ENCODE data around the gene EPS8L2.

DNA sequence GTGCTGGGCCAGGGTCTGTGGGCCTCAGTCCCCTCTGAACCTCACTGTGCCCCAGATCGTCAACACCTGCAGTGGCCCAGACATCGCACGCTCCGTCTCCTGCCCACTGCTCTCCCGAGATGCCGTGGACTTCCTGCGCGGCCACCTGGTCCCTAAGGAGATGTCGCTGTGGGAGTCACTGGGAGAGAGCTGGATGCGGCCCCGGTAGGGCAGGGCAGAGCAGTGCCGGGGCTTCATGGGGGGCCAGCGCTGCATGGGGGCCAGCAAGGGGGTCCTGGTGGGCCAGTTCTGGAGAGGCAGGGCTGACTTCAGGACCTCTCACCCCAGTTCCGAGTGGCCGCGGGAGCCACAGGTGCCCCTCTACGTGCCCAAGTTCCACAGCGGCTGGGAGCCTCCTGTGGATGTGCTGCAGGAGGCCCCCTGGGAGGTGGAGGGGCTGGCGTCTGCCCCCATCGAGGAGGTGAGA is 16.3 kb downstream of the EPS8L2 start:
- no peak for TF ChIP-seq POLR2AphosphoS5 (IDR thresholded peaks at IDR 0.05; ENCODE audit: low read depth, low read length)
- no peak for TF ChIP-seq POLR2A (IDR thresholded peaks at IDR 0.05; ENCODE audit: low read depth, low read length)

Data from GM12892 (cell line).